Measurements from ENCODE around the gene VMA21.

The VMA21 gene, protein sequence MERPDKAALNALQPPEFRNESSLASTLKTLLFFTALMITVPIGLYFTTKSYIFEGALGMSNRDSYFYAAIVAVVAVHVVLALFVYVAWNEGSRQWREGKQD

GRCh38 chrX:151396825-151397740 is at the start of gene VMA21:
VMA21 (plus strand) TSS chrX:151397206; CDS start chrX:151397309, 103 bp downstream.
- peak; percentile 63 to 65 for DNase-seq (ENCODE audit: low read depth in 2 of 2)

- DNase-seq (ENCODE audit: low read depth in 2 of 2), result no peak
Observed at GRCh38 chrX:151359341-151359740, 37.7 kb upstream of the VMA21 start.

DNA sequence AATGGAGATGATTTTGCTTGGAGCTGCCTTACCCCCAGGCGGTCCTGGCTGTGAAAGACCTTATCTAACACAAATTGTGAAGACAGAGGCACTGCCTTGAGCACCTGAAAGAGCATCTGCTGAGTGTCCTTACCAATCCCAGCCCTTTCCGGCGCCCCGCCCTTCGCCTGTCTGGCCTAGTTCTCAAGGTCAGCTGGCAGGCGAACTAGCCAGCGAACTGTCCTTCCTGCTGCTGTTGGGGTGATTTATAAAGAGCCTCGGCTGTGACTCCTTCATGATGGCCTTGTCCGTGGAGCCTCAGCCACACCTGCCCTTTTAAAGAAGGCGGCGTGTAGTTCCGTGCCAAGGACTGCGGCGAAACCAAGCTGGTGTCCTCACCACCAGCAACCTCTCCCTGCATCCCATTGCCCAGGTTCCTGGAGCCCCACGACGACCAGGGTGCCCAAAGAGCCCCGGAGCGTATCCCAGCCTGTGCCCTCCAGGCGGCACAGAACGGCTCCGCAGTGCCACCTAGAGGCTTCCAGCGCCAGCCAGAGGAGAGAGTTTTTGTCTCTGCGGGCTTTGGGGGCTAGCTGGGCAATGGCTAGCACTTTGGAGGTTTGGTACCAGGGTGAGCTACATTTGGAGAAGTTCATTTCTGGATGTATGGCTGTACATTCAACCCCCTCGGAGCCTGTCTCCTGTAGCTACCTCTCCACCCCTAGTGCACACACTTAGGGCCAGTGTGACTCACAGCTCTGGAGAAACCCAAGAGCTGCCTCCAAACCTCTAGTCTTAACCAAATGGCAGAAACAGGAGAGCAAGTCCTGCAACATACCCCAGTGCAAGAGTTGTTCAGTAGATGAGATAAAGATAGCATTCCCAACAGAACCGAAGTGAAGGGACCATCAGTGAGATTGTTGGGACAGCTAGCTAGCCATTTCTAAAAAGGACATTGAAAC is 36.8 kb upstream of the VMA21 start:
- peak in 1 of 2 experiments; percentile 24 for DNase-seq (ENCODE audit: low read depth in 2 of 2)

DNA sequence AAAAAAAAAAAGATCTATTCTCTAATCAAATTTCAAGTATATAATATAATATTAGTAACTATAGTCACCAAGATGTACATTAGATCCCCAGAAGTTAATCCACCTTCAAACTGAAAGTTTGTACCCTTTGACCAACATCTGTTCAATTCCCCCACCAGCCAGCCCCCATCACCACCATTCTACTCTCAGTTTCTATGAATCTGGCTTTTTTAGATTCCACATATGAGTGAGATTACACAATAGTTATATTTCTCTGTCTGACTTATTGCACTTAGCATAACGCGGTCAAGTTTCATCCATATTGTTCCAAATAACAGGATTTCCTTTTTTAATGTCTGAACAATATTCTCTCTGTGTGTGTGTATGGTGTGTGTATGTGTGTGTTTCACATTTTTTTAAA is 33.7 kb upstream of the VMA21 start:
- no peak for DNase-seq (ENCODE audit: low read depth in 2 of 2)

DNA sequence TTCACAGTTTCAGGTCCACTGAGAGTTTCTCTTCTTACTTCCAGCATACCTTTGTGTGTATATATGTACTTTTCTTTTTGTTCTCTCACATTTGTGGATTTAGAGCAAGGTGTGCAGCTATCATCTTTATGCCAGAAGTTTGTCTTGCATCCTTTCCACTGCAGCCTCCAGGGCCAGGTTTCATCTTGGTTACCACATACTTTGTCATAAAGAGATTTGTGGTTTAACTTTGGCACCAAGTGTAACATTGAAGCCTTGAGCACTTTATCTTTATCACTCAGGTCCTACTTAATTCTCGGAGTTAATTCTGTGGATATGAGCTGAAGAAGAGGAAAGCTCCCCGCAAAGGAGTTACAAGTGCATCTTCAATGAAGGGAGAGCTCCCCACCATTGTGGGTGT is 31.4 kb upstream of the VMA21 start:
- DNase-seq (ENCODE audit: low read depth in 2 of 2), result no peak

DNA sequence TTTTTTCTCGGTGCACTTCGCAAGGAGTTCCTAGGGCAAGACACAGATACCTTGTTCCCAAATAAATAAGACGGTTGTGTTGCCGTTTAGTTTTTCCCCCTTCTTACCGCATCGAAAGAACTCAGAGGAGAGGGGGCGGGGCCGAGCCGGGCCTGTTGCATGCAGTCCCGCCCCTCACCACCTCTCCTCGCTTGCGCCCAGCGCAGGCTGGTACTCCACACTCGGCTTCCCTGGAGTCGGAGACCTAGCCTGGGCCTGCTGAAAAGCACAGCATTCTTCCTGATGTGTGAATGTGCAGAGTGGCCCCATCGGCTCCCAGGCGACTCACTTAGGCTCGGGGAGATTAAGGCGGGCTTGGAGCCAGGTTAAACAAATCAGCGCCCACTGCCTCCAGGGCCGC is 26.1 kb upstream of the VMA21 start:
- no peak for DNase-seq (ENCODE audit: low read depth in 2 of 2)

DNA sequence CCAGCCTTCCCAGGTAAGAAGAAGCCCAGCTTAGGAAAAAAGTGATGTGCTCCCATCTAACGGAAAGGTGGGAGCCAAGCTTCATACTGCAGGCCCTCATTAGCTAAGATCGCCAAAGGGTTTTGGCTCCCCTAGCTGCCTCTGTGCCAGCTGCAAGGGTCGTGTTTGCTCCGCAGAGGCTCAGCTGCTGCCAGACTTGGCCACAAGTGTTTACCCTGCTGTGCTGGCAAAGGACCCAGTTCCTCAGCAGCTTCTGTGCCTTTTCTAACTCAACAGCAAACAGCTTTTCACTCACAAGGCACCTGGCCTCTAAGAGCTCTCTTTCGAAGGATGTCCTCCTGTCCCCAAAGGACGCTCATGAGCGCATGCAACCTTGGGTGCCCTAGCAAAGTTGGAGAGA is 12.2 kb upstream of the VMA21 start:
- DNase-seq (ENCODE audit: low read depth in 2 of 2), result no peak

- no peak for DNase-seq (ENCODE audit: low read depth in 2 of 2)
Observed at GRCh38 chrX:151386838-151387459, 10.1 kb upstream of the VMA21 start.

DNA sequence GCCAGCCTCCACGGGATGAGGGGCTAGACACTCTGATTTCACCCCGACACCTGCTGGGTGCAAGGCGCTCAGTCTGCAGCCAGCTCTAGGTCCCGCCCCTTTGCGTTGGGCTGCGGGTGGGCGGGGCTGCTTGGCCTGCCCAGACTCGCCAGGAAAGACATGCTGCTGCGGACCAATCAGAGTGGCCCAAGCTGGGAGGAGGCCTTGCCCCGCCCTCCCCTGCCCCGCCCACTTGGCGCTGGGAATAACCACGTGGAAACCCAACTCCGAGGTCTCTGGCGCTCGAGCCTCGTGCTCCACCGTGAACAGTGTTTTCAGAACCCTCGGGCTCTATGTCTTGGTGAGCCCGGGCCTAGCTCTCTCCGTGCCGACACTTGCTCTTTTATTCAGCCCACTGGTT is 5.3 kb upstream of the VMA21 start:
- DNase-seq (ENCODE audit: low read depth in 2 of 2), result no peak

GRCh38 chrX:151393514-151393913 is 3.5 kb upstream of the VMA21 start:
- DNase-seq (ENCODE audit: low read depth in 2 of 2), result no peak

DNA sequence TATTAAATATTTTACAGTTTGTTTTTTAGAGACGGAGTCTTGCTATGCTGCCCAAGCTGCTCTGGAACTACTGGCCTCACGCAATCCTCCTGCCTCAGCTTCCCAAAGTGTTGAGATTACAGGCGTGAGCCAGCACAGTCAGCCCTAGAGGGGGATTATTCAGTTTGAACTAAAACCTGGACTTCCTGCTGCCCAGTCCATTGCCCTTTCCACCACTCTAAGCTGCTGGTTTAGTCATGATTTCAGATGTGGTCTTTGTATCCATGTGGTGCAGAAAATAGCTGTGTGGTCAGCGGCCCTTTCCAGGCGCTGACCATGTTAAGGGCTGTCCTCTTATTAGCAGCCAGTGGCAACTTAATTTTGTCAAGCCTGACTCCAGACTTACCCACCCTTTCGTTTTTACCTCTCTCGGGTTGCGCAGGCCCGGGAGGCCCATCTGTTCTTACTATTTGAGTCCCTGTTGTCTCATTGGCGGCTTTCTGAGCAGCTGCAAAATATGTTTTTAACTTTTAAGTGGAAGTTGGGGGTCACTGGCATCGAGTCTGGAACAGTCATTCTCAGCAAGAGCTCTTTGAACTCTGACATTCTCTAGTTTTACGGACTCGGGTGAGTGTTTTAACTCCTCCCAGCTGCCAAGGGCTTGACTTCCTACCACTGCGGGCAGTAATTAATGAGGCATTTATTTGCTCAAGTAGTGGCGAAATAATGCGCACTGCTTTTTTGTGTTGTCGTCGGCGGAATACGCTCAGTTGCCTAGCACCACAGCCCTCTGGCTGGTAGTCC is 773 bp upstream of the VMA21 start:
- DNase-seq (ENCODE audit: low read depth in 2 of 2), result peak; percentile 2 to 17

DNA sequence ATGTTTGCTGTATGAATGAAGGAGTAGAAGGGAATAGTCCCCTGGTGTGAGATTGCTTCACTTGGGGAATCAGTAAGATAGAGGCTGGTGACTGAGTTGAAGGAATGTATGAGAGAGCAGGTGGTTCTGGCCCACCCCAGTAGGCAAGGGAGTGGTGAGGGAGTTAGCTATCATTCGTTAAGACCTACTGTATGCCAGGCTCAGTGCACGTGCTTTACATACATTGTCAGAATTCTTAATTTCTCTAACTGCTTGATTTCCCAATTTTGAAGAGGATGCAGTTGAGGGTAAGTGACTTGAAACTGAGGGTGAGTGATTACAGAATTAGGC is 700 bp downstream of the VMA21 start:
- DNase-seq (ENCODE audit: low read depth in 2 of 2), result no peak

DNA sequence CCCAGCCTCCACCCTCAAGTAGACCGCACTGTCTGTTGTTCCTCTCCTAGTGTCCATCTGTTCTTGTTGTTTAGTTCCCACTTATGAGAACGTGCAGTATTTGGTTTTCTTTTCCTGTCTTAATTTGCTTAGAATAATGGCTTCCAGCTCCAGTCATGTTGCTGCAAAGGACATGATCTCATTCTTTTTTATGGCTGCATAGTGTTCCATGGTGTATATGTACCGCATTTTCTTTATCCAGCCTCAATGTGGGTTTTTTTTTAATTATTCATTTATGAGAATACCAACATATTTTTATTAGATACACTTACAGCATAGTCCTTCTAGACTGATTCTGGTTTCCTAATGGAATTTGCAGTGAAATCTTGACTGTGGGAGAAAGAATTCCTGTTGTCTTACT is 1.3 kb downstream of the VMA21 start:
- DNase-seq (ENCODE audit: low read depth in 2 of 2), result no peak

GRCh38 chrX:151402719-151403390 is 5.8 kb downstream of the VMA21 start:
- no peak for DNase-seq (ENCODE audit: low read depth in 2 of 2)

DNA sequence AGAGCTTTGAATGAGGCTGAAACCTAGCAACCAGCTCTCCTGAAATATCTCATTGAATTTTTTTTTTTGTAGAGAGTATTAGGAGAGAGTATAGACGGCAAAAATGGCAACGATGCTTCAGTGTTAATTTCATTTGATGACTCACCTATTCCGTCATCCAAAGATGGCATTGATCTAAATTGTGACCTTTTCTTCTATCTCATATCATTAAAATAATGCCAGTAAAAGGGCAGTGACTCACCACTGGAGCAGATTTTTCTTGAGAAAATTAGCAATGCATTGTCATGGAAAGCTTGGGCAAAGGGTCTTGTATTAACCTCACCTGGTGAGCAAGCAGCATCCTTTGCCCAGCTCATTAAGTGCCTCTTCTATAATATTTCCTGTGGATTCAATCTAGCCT is 19.6 kb downstream of the VMA21 start:
- DNase-seq (ENCODE audit: low read depth in 2 of 2), result no peak

- DNase-seq (ENCODE audit: low read depth in 2 of 2), result no peak
Observed at GRCh38 chrX:151419782-151420181, 22.8 kb downstream of the VMA21 start.

- no peak for DNase-seq (ENCODE audit: low read depth in 2 of 2)
Observed at GRCh38 chrX:151424505-151424904, 27.5 kb downstream of the VMA21 start.

- DNase-seq (ENCODE audit: low read depth in 2 of 2), result no peak
Observed at GRCh38 chrX:151448509-151448908, 51.5 kb downstream of the VMA21 start.

DNA sequence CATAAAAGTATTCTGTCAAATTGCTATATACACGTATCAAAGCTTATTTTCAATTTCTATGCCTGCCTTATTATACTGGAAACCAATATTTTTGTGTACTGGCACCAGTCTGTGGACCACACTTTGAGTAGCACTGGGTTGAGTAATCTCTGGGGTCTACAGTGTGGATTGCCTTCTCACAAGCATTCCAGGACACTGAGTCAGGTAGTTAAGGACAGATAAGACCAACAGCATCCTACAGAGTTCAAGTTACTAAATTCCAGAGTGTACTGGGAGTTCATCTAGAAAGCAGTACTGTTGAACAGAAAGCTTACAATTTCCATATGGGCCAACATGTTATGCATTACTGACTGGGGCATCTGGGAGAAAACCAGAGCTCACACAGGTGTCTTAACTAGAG is 61.8 kb downstream of the VMA21 start:
- DNase-seq (ENCODE audit: low read depth in 2 of 2), result no peak

All from stimulated activated CD4-positive, alpha-beta T cell treated with anti-CD3 and anti-CD28 coated beads, Interleukin-12 subunit alpha, Interleukin-12 subunit beta, amount 100 ng/mL, for 24 hours (primary cell).